RWPE1 (cell line): Measurements from ENCODE around the gene RAMP3.

Experiments used
- CTCF ChIA-PET: fragments of 350-600 bp; sonication (Branson Sonifier 250); formaldehyde crosslinking; extraction: SDS; loops from one replicate; lab custom pipeline; 2021; lab: Yijun Ruan, JAX
- POLR2A ChIA-PET: fragments of 400-600 bp; formaldehyde crosslinking; extraction: SDS; loops from one replicate; lab custom pipeline; 2020; ENCODE audit warnings: antibody characterized with exemption; ENCODE audit not compliant: low non-redundant PET; lab: Yijun Ruan, JAX
- DNase-seq: peaks from one replicate; pipeline ENCODE4 v3.0.0; 2012; ENCODE audit warnings: low spot score
- H3K27ac ChIP-seq: fragments of 450-650 bp; 2 replicates; pipeline ENCODE4 v1.5.1; 2017
- TF ChIP-seq, protein P1 (sequence below): fragments of 450-650 bp; conservative IDR thresholded peaks from 2 replicates; pipeline ENCODE4 v1.5.1; 2017; ENCODE audit warnings: low read depth, mild to moderate bottlenecking

RAMP3 gene

DNA sequence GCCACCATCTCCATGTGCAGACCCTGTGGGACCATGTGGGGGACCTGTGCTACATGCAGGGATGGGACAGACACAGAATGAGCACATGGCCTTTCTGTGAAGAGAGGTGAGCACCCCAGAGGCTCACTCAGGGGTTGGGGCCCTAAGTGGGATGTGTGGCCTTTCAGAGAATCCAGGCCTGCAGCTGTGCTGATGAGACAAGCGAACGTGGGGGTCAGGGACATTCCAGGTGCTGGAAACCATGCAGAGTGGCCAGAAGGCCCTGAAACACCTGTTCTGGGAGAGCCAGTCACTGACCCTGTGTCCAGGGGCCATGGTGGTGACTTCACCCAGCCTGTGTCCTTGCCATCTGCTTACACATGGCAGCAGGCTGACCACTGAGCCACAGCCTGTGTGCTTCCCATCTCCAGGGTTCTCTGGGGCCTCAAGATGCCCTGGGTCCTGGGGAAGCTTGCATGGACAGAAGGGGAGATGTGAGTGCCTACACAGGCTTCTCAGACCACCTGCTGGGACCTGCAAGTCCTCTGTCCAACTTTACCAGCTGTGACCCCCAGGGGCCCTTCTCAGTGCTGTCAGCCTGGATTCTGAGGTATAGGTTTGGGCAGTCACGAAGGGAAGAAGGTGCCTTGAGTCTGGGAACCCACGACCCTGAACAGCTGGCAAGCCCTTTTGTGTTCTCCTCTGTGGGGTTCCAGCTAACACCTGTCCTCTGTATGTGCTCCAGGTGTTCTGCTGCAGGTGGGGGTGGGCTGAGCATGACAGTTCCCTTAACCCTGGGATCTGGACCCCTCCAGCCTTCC is 17.6 kb downstream of the RAMP3 start:
- TF ChIP-seq, protein P1, sequence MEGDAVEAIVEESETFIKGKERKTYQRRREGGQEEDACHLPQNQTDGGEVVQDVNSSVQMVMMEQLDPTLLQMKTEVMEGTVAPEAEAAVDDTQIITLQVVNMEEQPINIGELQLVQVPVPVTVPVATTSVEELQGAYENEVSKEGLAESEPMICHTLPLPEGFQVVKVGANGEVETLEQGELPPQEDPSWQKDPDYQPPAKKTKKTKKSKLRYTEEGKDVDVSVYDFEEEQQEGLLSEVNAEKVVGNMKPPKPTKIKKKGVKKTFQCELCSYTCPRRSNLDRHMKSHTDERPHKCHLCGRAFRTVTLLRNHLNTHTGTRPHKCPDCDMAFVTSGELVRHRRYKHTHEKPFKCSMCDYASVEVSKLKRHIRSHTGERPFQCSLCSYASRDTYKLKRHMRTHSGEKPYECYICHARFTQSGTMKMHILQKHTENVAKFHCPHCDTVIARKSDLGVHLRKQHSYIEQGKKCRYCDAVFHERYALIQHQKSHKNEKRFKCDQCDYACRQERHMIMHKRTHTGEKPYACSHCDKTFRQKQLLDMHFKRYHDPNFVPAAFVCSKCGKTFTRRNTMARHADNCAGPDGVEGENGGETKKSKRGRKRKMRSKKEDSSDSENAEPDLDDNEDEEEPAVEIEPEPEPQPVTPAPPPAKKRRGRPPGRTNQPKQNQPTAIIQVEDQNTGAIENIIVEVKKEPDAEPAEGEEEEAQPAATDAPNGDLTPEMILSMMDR = no peak
- no peak overlapping the region for H3K27ac ChIP-seq
- POLR2A ChIA-PET = no interaction called here
- no peak for DNase-seq
- CTCF ChIA-PET = no interaction called here

DNA sequence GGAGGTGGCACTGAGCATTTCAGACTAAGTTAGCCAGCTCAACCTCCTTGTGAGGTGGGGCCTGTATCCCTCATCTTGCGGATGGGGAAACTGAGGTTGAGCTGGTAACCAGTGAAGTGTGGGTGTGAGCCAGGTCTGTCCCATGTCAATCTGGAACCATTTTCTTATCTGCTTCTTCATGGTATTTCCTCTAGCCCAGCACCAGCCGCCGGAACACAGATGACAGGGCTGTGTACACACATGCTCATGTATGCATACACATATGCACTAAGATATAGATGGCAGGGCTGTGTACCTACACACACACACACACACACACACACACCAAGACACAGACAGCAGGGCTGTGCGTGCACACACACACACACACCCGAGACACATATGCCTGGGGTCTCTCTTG is 18.5 kb downstream of the RAMP3 start:
- H3K27ac ChIP-seq = no peak overlapping the region
- ChIA-PET CTCF (no interaction called here), POLR2A (no interaction called here)
- TF ChIP-seq, protein P1 = no peak
- no peak for DNase-seq

DNA sequence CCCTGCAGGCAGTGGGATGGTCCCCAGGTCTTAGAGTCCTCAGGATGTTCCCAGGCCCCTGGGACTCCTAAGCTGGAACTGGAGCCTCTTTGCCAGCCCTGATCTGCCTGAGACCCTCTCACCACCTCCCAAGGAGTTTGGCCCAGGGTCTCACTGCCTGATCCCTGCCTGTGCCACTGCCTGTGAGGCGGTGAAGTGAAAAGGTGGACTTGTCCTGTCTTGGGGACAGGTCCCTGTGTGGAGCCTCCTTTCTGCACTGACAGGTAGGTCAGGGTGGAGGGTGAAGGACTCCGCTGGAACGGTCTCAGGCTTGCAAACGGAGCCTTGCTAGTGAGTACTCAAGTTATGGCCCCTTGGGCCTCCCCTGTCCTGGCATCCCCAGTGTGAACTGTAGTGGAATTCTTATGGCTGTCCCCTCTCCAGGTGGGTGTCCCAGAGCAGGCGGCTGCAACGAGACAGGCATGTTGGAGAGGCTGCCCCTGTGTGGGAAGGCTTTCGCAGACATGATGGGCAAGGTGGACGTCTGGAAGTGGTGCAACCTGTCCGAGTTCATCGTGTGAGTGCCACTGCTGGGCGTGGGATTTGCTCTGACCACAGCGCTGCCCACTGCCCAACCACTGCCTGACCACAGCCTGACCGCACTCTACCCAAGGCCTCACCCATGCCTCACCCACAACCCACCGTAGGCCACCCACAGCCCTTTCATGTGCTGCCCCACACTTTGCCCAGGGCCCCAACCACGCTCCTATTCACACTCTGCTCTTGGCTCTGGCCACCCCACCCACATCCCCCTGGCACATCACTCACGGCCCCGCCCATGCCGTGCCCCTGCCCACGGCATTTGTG is 19.5 kb downstream of the RAMP3 start:
- H3K27ac ChIP-seq = no peak overlapping the region
- DNase-seq = no peak
- TF ChIP-seq, protein P1 = no peak
- ChIA-PET CTCF (no interaction called here), POLR2A (no interaction called here)

DNA sequence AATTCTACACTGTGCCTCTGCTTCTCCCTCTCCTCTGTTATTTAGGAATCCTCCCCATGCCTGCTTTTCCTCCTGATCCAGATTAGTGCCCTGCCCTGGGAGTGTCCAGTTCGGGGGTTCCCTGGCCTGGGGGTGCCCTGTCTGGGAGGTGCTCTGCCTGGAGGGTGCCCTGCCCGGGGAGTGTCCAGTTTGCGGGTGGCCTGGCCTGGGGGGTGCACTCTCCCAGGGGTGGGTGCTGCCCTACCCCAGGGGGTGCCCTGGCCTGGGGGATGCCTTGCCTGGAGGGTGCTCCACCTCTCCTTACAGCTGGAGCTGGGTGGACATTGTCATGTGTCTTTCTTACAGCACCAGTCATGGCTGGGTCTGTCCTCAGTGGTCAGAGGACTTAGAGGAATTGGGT is 20.2 kb downstream of the RAMP3 start:
- CTCF ChIA-PET = no interaction called here
- POLR2A ChIA-PET = no interaction called here
- DNase-seq = no peak
- TF ChIP-seq, protein P1 = no peak
- H3K27ac ChIP-seq = no peak overlapping the region

DNA sequence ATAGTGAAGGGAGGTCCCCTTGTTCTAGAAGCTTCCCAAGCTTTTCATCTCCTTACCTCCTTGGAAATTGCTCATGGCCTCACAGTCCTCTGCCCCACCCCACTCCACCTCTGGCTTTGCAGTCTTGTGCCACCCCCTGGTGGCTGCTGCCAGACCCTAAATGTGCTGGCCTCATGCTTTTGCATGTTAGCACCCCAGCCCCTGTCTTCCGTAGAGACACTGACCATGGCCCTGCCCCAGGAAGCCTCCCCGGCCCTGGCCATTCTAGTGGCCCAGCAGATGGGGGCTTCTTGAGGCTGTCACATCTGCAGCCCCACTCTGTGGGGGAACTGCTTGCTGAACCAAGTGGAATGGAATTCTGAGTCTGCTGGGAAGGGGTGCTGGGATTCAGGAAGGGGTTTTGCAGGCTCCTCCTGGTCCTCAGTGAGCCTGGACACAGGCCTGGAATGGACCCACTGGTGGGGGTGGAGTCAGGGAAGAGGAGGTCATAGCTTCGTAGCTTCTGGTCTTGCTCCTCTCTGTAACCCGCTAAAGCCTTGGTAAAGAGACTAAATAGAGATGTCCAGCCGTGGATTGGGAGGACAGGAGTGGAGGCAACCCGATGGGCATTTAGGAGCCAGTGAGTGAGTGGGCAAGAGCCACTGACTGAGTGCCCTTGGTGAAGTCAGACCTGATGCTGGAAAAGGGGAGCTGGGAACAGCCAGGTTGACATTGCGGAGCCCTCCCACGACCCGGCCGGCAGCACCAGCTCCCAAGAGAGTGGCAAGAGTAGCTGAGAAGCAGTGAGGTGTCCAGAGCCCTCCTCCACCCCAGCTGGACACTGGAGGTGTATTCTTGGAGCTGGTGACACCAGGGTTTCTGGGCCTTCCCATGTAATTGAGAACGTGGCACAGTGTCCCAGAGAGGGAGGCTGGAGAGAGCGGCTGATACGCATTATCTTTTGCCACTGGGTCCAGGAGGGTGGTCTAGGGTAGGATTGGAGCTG is 20.9 kb downstream of the RAMP3 start:
- POLR2A ChIA-PET = no interaction called here
- CTCF ChIA-PET = interaction anchor here (0.6 kb wide), 1 partner anchor 310 kb away, joined by 4 read pairs; no protein-coding TSS in a partner anchor
- H3K27ac ChIP-seq = no peak overlapping the region
- no peak for DNase-seq
- TF ChIP-seq, protein P1 = no peak
